ENCODE results near the gene ANKMY1.

Gene ANKMY1

GRCh38 chr2:240579071-240579762 lies 21.4 kb upstream of the ANKMY1 start:
- H3K4me3 ChIP-seq (ENCODE audit: low read depth, low read length) = no peak overlapping the region
- peak; percentile 55 for DNase-seq (ENCODE audit: low read depth)
- TF ChIP-seq MAX (IDR thresholded peaks at IDR 0.05; ENCODE audit: low read depth, low read length) (no peak), POLR2A (IDR thresholded peaks at IDR 0.05; ENCODE audit: extremely low read depth, insufficient read length) (no peak), CTCF (IDR thresholded peaks at IDR 0.05; ENCODE audit: low read depth, low read length) (no peak), MYC (IDR thresholded peaks at IDR 0.05; ENCODE audit: low read depth, low read length) (no peak)

GRCh38 chr2:240578488-240578887 lies 20.7 kb upstream of the ANKMY1 start:
- no peak overlapping the region for H3K4me3 ChIP-seq (ENCODE audit: low read depth, low read length)
- no peak for DNase-seq (ENCODE audit: low read depth)
- no peak for TF ChIP-seq MYC (IDR thresholded peaks at IDR 0.05; ENCODE audit: low read depth, low read length)
- TF ChIP-seq POLR2A (IDR thresholded peaks at IDR 0.05; ENCODE audit: extremely low read depth, insufficient read length) = no peak

- H3K4me3 ChIP-seq (ENCODE audit: low read depth, low read length) = no peak overlapping the region
- no peak for TF ChIP-seq CTCF (IDR thresholded peaks at IDR 0.05; ENCODE audit: low read depth, low read length)
- TF ChIP-seq POLR2A (IDR thresholded peaks at IDR 0.05; ENCODE audit: extremely low read depth, insufficient read length) = no peak
- no peak for TF ChIP-seq MAX (IDR thresholded peaks at IDR 0.05; ENCODE audit: low read depth, low read length)
- no peak for TF ChIP-seq MYC (IDR thresholded peaks at IDR 0.05; ENCODE audit: low read depth, low read length)
Observed at GRCh38 chr2:240578110-240578450, 20.3 kb upstream of the ANKMY1 start.

GRCh38 chr2:240577281-240578109 lies 19.7 kb upstream of the ANKMY1 start:
- no peak overlapping the region for H3K4me3 ChIP-seq (ENCODE audit: low read depth, low read length)
- no peak for TF ChIP-seq CTCF (IDR thresholded peaks at IDR 0.05; ENCODE audit: low read depth, low read length)
- no peak for TF ChIP-seq POLR2A (IDR thresholded peaks at IDR 0.05; ENCODE audit: extremely low read depth, insufficient read length)
- TF ChIP-seq MYC (IDR thresholded peaks at IDR 0.05; ENCODE audit: low read depth, low read length) = no peak
- no peak for TF ChIP-seq MAX (IDR thresholded peaks at IDR 0.05; ENCODE audit: low read depth, low read length)

More at GRCh38 chr2:240578110-240578450, 20.3 kb upstream of the ANKMY1 start:
- no peak for DNase-seq (ENCODE audit: low read depth)

GRCh38 chr2:240576436-240577205 lies 18.8 kb upstream of the ANKMY1 start:
- DNase-seq (ENCODE audit: low read depth) = no peak
- H3K4me3 ChIP-seq (ENCODE audit: low read depth, low read length) = no peak overlapping the region

More at GRCh38 chr2:240577281-240578109, 19.7 kb upstream of the ANKMY1 start:
- DNase-seq (ENCODE audit: low read depth) = no peak

More at GRCh38 chr2:240576436-240577205, 18.8 kb upstream of the ANKMY1 start:
- TF ChIP-seq MAX (IDR thresholded peaks at IDR 0.05; ENCODE audit: low read depth, low read length) (no peak), CTCF (IDR thresholded peaks at IDR 0.05; ENCODE audit: low read depth, low read length) (no peak), POLR2A (IDR thresholded peaks at IDR 0.05; ENCODE audit: extremely low read depth, insufficient read length) (no peak), MYC (IDR thresholded peaks at IDR 0.05; ENCODE audit: low read depth, low read length) (no peak)

Data from NB4 (cell line).